GM06990 (cell line): ENCODE results near the gene PTPRN2.

Experiments
- DNase-seq: peaks from one replicate; pipeline ENCODE4 v3.0.0-alpha.2; 2011; ENCODE audit not compliant: insufficient read length; ENCODE audit errors: extremely low read depth
- H3K27me3 ChIP-seq: replicated peaks from 2 replicates; pipeline ENCODE4 v1.6.0; 2011; ENCODE audit warnings: low read length; ENCODE audit not compliant: control insufficient read depth, insufficient read depth
- H3K36me3 ChIP-seq: 2 replicates; pipeline ENCODE4 v1.5.1; 2011; ENCODE audit warnings: low read length; ENCODE audit not compliant: control insufficient read depth, insufficient read depth
- H3K4me3 ChIP-seq: replicated peaks from 2 replicates; pipeline ENCODE4 v1.5.1; 2011; ENCODE audit warnings: low read depth, mild to moderate bottlenecking, control low read depth, low read length
- CTCF ChIP-seq: IDR thresholded peaks from 2 replicates; pipeline ENCODE4 v1.5.1; 2011; ENCODE audit warnings: low read length, control low read depth, mild to moderate bottlenecking, inconsistent platforms; ENCODE audit not compliant: insufficient read depth, poor library complexity, severe bottlenecking

Gene PTPRN2

GRCh38 chr7:157616426-157616825, 971.2 kb downstream of the PTPRN2 start:
- no peaks in the 10 kb centered on the region for H3K27me3 ChIP-seq
- no peak for TF ChIP-seq CTCF
- H3K36me3 ChIP-seq = no peaks in the 10 kb centered on the region

GRCh38 chr7:157615852-157616251, 971.8 kb downstream of the PTPRN2 start:
- no peak for TF ChIP-seq CTCF
- DNase-seq = no peak
- H3K27me3 ChIP-seq = no peaks in the 10 kb centered on the region
- H3K36me3 ChIP-seq = no peaks in the 10 kb centered on the region
- H3K4me3 ChIP-seq = no peak overlapping the region

More at GRCh38 chr7:157616426-157616825, 971.2 kb downstream of the PTPRN2 start:
- no peak for DNase-seq
- H3K4me3 ChIP-seq = no peak overlapping the region

- DNase-seq = no peak
- Histone ChIP-seq H3K27me3 (no peaks in the 10 kb centered on the region), H3K4me3 (no peak overlapping the region), H3K36me3 (no peaks in the 10 kb centered on the region)
- TF ChIP-seq CTCF = no peak
These were observed 972.4 kb downstream of the PTPRN2 start for GRCh38 chr7:157615101-157615817.

- H3K4me3 ChIP-seq = no peak overlapping the region
- H3K36me3 ChIP-seq = no peaks in the 10 kb centered on the region
- no peaks in the 10 kb centered on the region for H3K27me3 ChIP-seq
- no peak for TF ChIP-seq CTCF
- no peak for DNase-seq
These were observed 973.1 kb downstream of the PTPRN2 start for GRCh38 chr7:157614457-157615020.

GRCh38 chr7:157613575-157614322, 973.9 kb downstream of the PTPRN2 start:
- TF ChIP-seq CTCF = no peak
- no peaks in the 10 kb centered on the region for H3K36me3 ChIP-seq
- no peak for DNase-seq
- H3K4me3 ChIP-seq = no peak overlapping the region
- H3K27me3 ChIP-seq = no peaks in the 10 kb centered on the region
